ENCODE data around the gene ATP6V1F.

DNA sequence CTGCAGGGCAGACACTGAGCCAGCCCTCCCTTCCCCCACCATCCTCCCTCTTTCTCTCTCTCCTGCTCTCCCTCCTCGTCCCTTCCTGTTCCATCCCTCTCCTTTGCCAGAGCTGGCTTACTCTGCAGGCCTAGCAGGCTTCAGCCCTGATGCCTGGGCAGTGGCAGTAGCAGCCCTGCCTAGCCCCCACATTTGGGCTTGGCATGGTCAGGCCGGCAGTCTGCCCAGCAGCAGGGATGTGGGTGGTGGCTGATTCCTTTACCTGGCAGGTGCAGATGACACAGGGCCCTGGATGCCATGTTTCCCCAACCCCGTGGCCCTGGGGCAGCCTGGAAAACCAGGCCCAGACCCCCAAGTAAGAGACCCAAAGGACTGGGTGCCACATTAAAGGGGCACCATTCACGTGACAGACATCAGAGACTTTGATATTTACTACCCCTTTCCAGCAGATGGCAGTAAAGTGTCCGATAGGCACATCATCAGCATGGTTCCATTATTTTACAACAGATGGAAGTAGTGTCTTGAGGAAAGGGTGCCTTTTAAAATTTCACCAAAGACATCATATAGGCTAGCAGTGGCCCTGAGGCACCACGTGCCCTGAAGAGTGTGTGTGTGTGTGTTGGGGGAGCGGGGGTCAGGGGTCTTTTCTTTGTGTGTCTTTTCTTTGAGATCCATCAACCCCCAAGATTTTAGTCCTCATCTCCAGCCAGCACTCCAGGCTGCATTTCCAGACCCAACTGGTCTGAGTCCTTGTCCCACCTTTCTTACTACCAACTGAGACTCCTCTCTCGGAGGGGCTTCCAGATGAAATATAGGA, 41.9 kb downstream of the ATP6V1F start:
- TF ChIP-seq GATA2 (IDR thresholded peaks at IDR 0.05; ENCODE audit: low read depth, low read length) (no peak), GATA3 (IDR thresholded peaks at IDR 0.05; ENCODE audit: low read depth, low read length) (no peak)

All from SH-SY5Y (cell line).